ENCODE measurements around the gene GYG2.

The GYG2 gene

GRCh38 chrX:2855761-2856160 lies 27.0 kb downstream of the GYG2 start:
- TF ChIP-seq GATA2 (IDR thresholded peaks at IDR 0.05; ENCODE audit: low read depth, low read length) (no peak), GATA3 (IDR thresholded peaks at IDR 0.05; ENCODE audit: low read depth, low read length) (no peak)

GRCh38 chrX:2857566-2857965 lies 28.8 kb downstream of the GYG2 start:
- TF ChIP-seq GATA2 (IDR thresholded peaks at IDR 0.05; ENCODE audit: low read depth, low read length) (no peak), GATA3 (IDR thresholded peaks at IDR 0.05; ENCODE audit: low read depth, low read length) (no peak)

GRCh38 chrX:2859197-2859797 lies 30.6 kb downstream of the GYG2 start:
- TF ChIP-seq GATA2 (IDR thresholded peaks at IDR 0.05; ENCODE audit: low read depth, low read length): no peak
- TF ChIP-seq GATA3 (IDR thresholded peaks at IDR 0.05; ENCODE audit: low read depth, low read length): no peak

- TF ChIP-seq GATA2 (IDR thresholded peaks at IDR 0.05; ENCODE audit: low read depth, low read length) (no peak), GATA3 (IDR thresholded peaks at IDR 0.05; ENCODE audit: low read depth, low read length) (no peak)
Measured at GRCh38 chrX:2862404-2862803, 33.7 kb downstream of the GYG2 start.

GRCh38 chrX:2863646-2864045 lies 34.9 kb downstream of the GYG2 start:
- no peak for TF ChIP-seq GATA2 (IDR thresholded peaks at IDR 0.05; ENCODE audit: low read depth, low read length)
- no peak for TF ChIP-seq GATA3 (IDR thresholded peaks at IDR 0.05; ENCODE audit: low read depth, low read length)

GRCh38 chrX:2867206-2867605 lies 38.5 kb downstream of the GYG2 start:
- TF ChIP-seq GATA2 (IDR thresholded peaks at IDR 0.05; ENCODE audit: low read depth, low read length): no peak

GRCh38 chrX:2870650-2871049 lies 41.9 kb downstream of the GYG2 start:
- TF ChIP-seq GATA2 (IDR thresholded peaks at IDR 0.05; ENCODE audit: low read depth, low read length) (no peak), GATA3 (IDR thresholded peaks at IDR 0.05; ENCODE audit: low read depth, low read length) (no peak)

- no peak for TF ChIP-seq GATA3 (IDR thresholded peaks at IDR 0.05; ENCODE audit: low read depth, low read length)
- no peak for TF ChIP-seq GATA2 (IDR thresholded peaks at IDR 0.05; ENCODE audit: low read depth, low read length)
Measured at GRCh38 chrX:2871831-2872230, 43.1 kb downstream of the GYG2 start.

GRCh38 chrX:2872671-2873277 lies 44.0 kb downstream of the GYG2 start:
- no peak for TF ChIP-seq GATA3 (IDR thresholded peaks at IDR 0.05; ENCODE audit: low read depth, low read length)
- TF ChIP-seq GATA2 (IDR thresholded peaks at IDR 0.05; ENCODE audit: low read depth, low read length): no peak

GRCh38 chrX:2874222-2875135 lies 45.7 kb downstream of the GYG2 start:
- TF ChIP-seq GATA3 (IDR thresholded peaks at IDR 0.05; ENCODE audit: low read depth, low read length): no peak
- no peak for TF ChIP-seq GATA2 (IDR thresholded peaks at IDR 0.05; ENCODE audit: low read depth, low read length)

GRCh38 chrX:2875136-2875481 lies 46.4 kb downstream of the GYG2 start:
- TF ChIP-seq GATA3 (IDR thresholded peaks at IDR 0.05; ENCODE audit: low read depth, low read length): no peak
- no peak for TF ChIP-seq GATA2 (IDR thresholded peaks at IDR 0.05; ENCODE audit: low read depth, low read length)

- no peak for TF ChIP-seq GATA3 (IDR thresholded peaks at IDR 0.05; ENCODE audit: low read depth, low read length)
- no peak for TF ChIP-seq GATA2 (IDR thresholded peaks at IDR 0.05; ENCODE audit: low read depth, low read length)
Measured at GRCh38 chrX:2875798-2876399, 47.2 kb downstream of the GYG2 start.

GRCh38 chrX:2878563-2878962 lies 49.8 kb downstream of the GYG2 start:
- TF ChIP-seq GATA2 (IDR thresholded peaks at IDR 0.05; ENCODE audit: low read depth, low read length): no peak
- TF ChIP-seq GATA3 (IDR thresholded peaks at IDR 0.05; ENCODE audit: low read depth, low read length): no peak

- TF ChIP-seq GATA2 (IDR thresholded peaks at IDR 0.05; ENCODE audit: low read depth, low read length) (no peak), GATA3 (IDR thresholded peaks at IDR 0.05; ENCODE audit: low read depth, low read length) (no peak)
Measured at GRCh38 chrX:2879670-2880069, 50.9 kb downstream of the GYG2 start.

All from SH-SY5Y (cell line).